MCF 10A (cell line): ENCODE results near the gene WFDC1. TPM values are rescaled to one million over a fixed set of nuclear protein-coding genes. Genes with fewer than 3 reads are reported as not detected.
A peak's percentile ranks its signal among the peaks of the same experiment; 100 is the strongest.
"Not testable (repeated sequence)": the region's sequence is repeated elsewhere in the genome, so short reads cannot be mapped to it uniquely, and the experiment has no call there.

ENCODE experiments used
- BruUV-seq: library from RNA; stranded (reverse); fragments of 400-500 nt; replicated peaks from 2 replicates; lab custom pipeline; 2021; lab: Mats Ljungman, UMichigan
- CTCF ChIA-PET: fragments of 300-600 bp; sonication (Branson Sonifier 250); formaldehyde crosslinking; extraction: SDS; loops from one replicate; lab custom pipeline; 2021; ENCODE audit warnings: antibody characterized with exemption, inconsistent platforms; lab: Yijun Ruan, JAX
- POLR2A ChIA-PET: fragments of 300-600, 350-650 bp; sonication (Branson Sonifier 250); formaldehyde crosslinking; extraction: SDS; loops from one replicate; lab custom pipeline; 2020; ENCODE audit warnings: antibody characterized with exemption, inconsistent platforms; lab: Yijun Ruan, JAX
- DNase-seq: peaks from one replicate; pipeline ENCODE4 v3.0.0-alpha.2; 2018; ENCODE audit not compliant: unreplicated experiment
- H3K27ac Mint-ChIP-seq: one replicate; pipeline ENCODE4 v1.8.0; 2022; ENCODE audit warnings: mild to moderate bottlenecking, low read depth, mixed read lengths; ENCODE audit not compliant: unreplicated experiment
- H3K27me3 Mint-ChIP-seq: one replicate; pipeline ENCODE4 v1.8.0; 2022; ENCODE audit warnings: mixed read lengths; ENCODE audit not compliant: insufficient read depth, unreplicated experiment
- H3K36me3 Mint-ChIP-seq: one replicate; pipeline ENCODE4 v1.8.0; 2022; ENCODE audit warnings: mild to moderate bottlenecking, moderate library complexity, mixed read lengths; ENCODE audit not compliant: insufficient read depth, unreplicated experiment
- H3K4me1 Mint-ChIP-seq: one replicate; pipeline ENCODE4 v1.8.0; 2022; ENCODE audit warnings: mixed read lengths; ENCODE audit not compliant: insufficient read depth, unreplicated experiment
- H3K4me3 Mint-ChIP-seq: one replicate; pipeline ENCODE4 v1.8.0; 2022; ENCODE audit warnings: mild to moderate bottlenecking, moderate library complexity, mixed read lengths; ENCODE audit not compliant: unreplicated experiment
- H3K9me3 Mint-ChIP-seq: one replicate; pipeline ENCODE4 v1.8.0; 2022; ENCODE audit warnings: mixed read lengths; ENCODE audit not compliant: unreplicated experiment
- CTCF ChIP-seq: fragments of 200-600 bp; IDR thresholded peaks from one replicate; pipeline ENCODE4 v1.8.0; 2022; ENCODE audit warnings: antibody characterized with exemption, mild to moderate bottlenecking; ENCODE audit not compliant: unreplicated experiment
- intact Hi-C: fragments of 100-400 bp; cut with micrococcal nuclease; formaldehyde crosslinking; loops from 2 replicates; pipeline ENCODE4 v1.14.1; 2022
- total RNA-seq: library from RNA; stranded (reverse); gene quantifications from 2 replicates; pipeline ENCODE4 v1.2.3, GENCODE V29; 2022

Gene WFDC1
- total RNA-seq, 1 experiment from 2014 or later = not detected

- DNase-seq = no peak
- no peak for TF ChIP-seq CTCF
- no peak overlapping the region for H3K4me3 Mint-ChIP-seq
- no peaks in the 10 kb centered on the region for H3K36me3 Mint-ChIP-seq
- intact Hi-C loops = no loop called here
- peaks cover 11% of the 10 kb centered on the region for H3K27me3 Mint-ChIP-seq
- ChIA-PET CTCF (interaction anchor here (0.6 to 1.1 kb wide), 2 partner anchors 19 to 281 kb away, joined by 3 read pairs; no protein-coding TSS in a partner anchor), POLR2A (interaction anchor here (1.2 kb wide), 1 partner anchor 8 kb away, joined by 3 read pairs; no protein-coding TSS in a partner anchor)
- no TSS peak for BruUV-seq
- H3K4me1 Mint-ChIP-seq = no peaks in the 10 kb centered on the region
- H3K27ac Mint-ChIP-seq = no peak overlapping the region
- peaks cover 7% of the 10 kb centered on the region for H3K9me3 Mint-ChIP-seq
Observed at GRCh38 chr16:84339766-84340165, 45.1 kb downstream of the WFDC1 start.

GRCh38 chr16:84340325-84341040 lies 45.8 kb downstream of the WFDC1 start:
- Mint-ChIP-seq H3K9me3 (peaks cover 7% of the 10 kb centered on the region), H3K27ac (no peak overlapping the region), H3K4me3 (no peak overlapping the region), H3K27me3 (peaks cover 11% of the 10 kb centered on the region), H3K36me3 (no peaks in the 10 kb centered on the region), H3K4me1 (no peaks in the 10 kb centered on the region)
- ChIA-PET CTCF (interaction anchor here (0.6 kb wide), 1 partner anchor 153 kb away, joined by 3 read pairs; no protein-coding TSS in a partner anchor), POLR2A (no interaction called here)
- TF ChIP-seq CTCF = no peak
- intact Hi-C loops = no loop called here
- no TSS peak for BruUV-seq
- peak; percentile 46 for DNase-seq

- peaks cover 7% of the 10 kb centered on the region for H3K9me3 Mint-ChIP-seq
- ChIA-PET CTCF (no interaction called here), POLR2A (no interaction called here)
- no peaks in the 10 kb centered on the region for H3K4me1 Mint-ChIP-seq
- TF ChIP-seq CTCF = no peak
- H3K27ac Mint-ChIP-seq = no peak overlapping the region
- intact Hi-C loops = no loop called here
- no peak for DNase-seq
- BruUV-seq = no TSS peak
- H3K27me3 Mint-ChIP-seq = peaks cover 16% of the 10 kb centered on the region
- no peaks in the 10 kb centered on the region for H3K36me3 Mint-ChIP-seq
- H3K4me3 Mint-ChIP-seq = no peak overlapping the region
Observed at GRCh38 chr16:84341528-84342295, 47.0 kb downstream of the WFDC1 start.

- H3K4me1 Mint-ChIP-seq, CTCF ChIA-PET, intact Hi-C loops, H3K36me3 Mint-ChIP-seq, BruUV-seq, H3K27ac Mint-ChIP-seq, DNase-seq, H3K4me3 Mint-ChIP-seq, H3K9me3 Mint-ChIP-seq, POLR2A ChIA-PET: not testable (repeated sequence)
- peaks cover 22% of the 10 kb centered on the region for H3K27me3 Mint-ChIP-seq
Observed at GRCh38 chr16:84343800-84344199, 49.1 kb downstream of the WFDC1 start.
